SK-N-SH treated with all-trans-retinoic acid at 6 μM for 48 hours (cell line): ENCODE data around the gene MRPL28.

ENCODE experiments used
- CSDC2 ChIP-seq: fragments of 250-450 bp; sonication (Bioruptor Pico); IDR thresholded peaks from 2 replicates; pipeline ENCODE4 v1.5.0; 2020; ENCODE audit warnings: mild to moderate bottlenecking, moderate library complexity
- ESRRG ChIP-seq: fragments of 250-450 bp; sonication (Bioruptor Pico); IDR thresholded peaks from 2 replicates; pipeline ENCODE4 v1.6.1; 2021; ENCODE audit warnings: mild to moderate bottlenecking
- RARB ChIP-seq: fragments of 250-450 bp; sonication (Bioruptor Pico); IDR thresholded peaks from 2 replicates; pipeline ENCODE4 v1.8.0; 2021; ENCODE audit warnings: mild to moderate bottlenecking, moderate library complexity
- TSHZ2 ChIP-seq: fragments of 250-450 bp; sonication (Bioruptor Pico); IDR thresholded peaks from 2 replicates; pipeline ENCODE4 v1.5.0; 2020; ENCODE audit warnings: mild to moderate bottlenecking, moderate library complexity
- ZFP3 ChIP-seq: fragments of 250-450 bp; sonication (Bioruptor Pico); IDR thresholded peaks from 2 replicates; pipeline ENCODE4 v1.5.0; 2020; ENCODE audit warnings: mild to moderate bottlenecking, moderate library complexity
- ZFP30 ChIP-seq: fragments of 450-650 bp; formaldehyde crosslinking; IDR thresholded peaks from 2 replicates; pipeline ENCODE4 v1.5.0; 2022; ENCODE audit warnings: mild to moderate bottlenecking, moderate library complexity
- ZNF565 ChIP-seq: fragments of 450-650 bp; formaldehyde crosslinking; conservative IDR thresholded peaks from 2 replicates; pipeline ENCODE4 v1.5.0; 2020; ENCODE audit warnings: low read depth, mild to moderate bottlenecking, moderate library complexity
- ZNF8 ChIP-seq: fragments of 450-650 bp; formaldehyde crosslinking; IDR thresholded peaks from 2 replicates; pipeline ENCODE4 v1.5.0; 2020; ENCODE audit warnings: mild to moderate bottlenecking, moderate library complexity
- TF ChIP-seq, protein P1 (sequence below): fragments of 250-450 bp; sonication (Bioruptor Pico); IDR thresholded peaks from 2 replicates; pipeline ENCODE4 v1.8.0; 2020; ENCODE audit warnings: mild to moderate bottlenecking, moderate library complexity, borderline replicate concordance

DNA sequence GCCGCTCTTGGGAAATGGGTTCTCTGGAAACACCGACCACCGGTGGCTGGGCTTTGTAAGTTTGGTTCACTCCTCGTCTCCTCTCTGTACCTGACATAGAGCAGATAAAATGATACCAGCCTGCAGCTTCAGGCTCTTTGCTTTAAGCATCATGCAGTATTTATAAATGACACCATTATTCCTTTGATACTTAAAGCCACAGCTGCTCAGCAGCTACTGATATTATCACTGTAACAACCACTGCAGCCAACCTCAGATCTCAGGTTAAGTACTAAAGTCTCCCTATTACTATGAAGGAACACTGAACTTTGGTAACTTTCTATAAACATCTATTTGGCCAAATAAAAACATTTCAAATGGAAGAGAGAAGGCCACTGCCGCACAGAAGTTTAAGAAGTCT lies 52.8 kb downstream of the MRPL28 start:
- TF ChIP-seq ZFP30 (no peak), TSHZ2 (no peak), ZNF565 (no peak), ZFP3 (CRISPR knock-in tag) (no peak), CSDC2 (CRISPR knock-in tag) (no peak), ESRRG (CRISPR knock-in tag) (no peak), RARB (CRISPR knock-in tag) (no peak), ZNF8 (no peak)
- TF ChIP-seq, protein P1, sequence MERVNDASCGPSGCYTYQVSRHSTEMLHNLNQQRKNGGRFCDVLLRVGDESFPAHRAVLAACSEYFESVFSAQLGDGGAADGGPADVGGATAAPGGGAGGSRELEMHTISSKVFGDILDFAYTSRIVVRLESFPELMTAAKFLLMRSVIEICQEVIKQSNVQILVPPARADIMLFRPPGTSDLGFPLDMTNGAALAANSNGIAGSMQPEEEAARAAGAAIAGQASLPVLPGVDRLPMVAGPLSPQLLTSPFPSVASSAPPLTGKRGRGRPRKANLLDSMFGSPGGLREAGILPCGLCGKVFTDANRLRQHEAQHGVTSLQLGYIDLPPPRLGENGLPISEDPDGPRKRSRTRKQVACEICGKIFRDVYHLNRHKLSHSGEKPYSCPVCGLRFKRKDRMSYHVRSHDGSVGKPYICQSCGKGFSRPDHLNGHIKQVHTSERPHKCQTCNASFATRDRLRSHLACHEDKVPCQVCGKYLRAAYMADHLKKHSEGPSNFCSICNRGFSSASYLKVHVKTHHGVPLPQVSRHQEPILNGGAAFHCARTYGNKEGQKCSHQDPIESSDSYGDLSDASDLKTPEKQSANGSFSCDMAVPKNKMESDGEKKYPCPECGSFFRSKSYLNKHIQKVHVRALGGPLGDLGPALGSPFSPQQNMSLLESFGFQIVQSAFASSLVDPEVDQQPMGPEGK (CRISPR knock-in tag) = no peak
